Measurements from ENCODE around the gene TRA2A.

The TRA2A gene

GRCh38 chr7:23454881-23455526 lies 76.8 kb downstream of the TRA2A start:
- Histone ChIP-seq H3K9ac (ENCODE audit: low read depth in 1 of 2, low read length in 2 of 2) (no peak overlapping the region), H3K27ac (ENCODE audit: low read depth in 2 of 2, low read length in 2 of 2) (no peak overlapping the region), H3K27me3 (ENCODE audit: control insufficient read depth in 2 of 2, insufficient read depth in 2 of 2, low read length in 2 of 2) (peaks cover 9 to 10% of the 10 kb centered on the region in 2 donors), H3K36me3 (ENCODE audit: control insufficient read depth in 2 of 2, insufficient read depth in 2 of 2, low read length in 2 of 2) (no peaks in the 10 kb centered on the region), H3K4me1 (ENCODE audit: control insufficient read depth in 2 of 2, insufficient read depth in 2 of 2, low read length in 2 of 2) (no peaks in the 10 kb centered on the region), H3K4me3 (ENCODE audit: low read length in 2 of 2) (no peak overlapping the region), H3K9me3 (ENCODE audit: control insufficient read depth in 2 of 2, low read length in 2 of 2) (no peaks in the 10 kb centered on the region)
